H1 (cell line): ENCODE data around the gene MYO16.

Source experiments
- MAFK ChIP-seq: IDR thresholded peaks from 2 replicates; pipeline ENCODE4 v1.6.1; 2012; ENCODE audit warnings: low read depth, mild to moderate bottlenecking, improper control_type of control experiment, low read length
- POLR2AphosphoS5 ChIP-seq: IDR thresholded peaks from 2 replicates; pipeline ENCODE4 v1.6.1; 2011; ENCODE audit warnings: low read depth, low read length
- POU5F1 ChIP-seq: IDR thresholded peaks from 2 replicates; pipeline ENCODE4 v1.6.1; 2011; ENCODE audit warnings: low read depth, mild to moderate bottlenecking, low read length, moderate library complexity
- YY1 ChIP-seq: IDR thresholded peaks from 2 replicates; pipeline ENCODE4 v1.6.1; 2011; ENCODE audit warnings: low read depth, mild to moderate bottlenecking, low read length
- TF ChIP-seq, protein P1 (sequence below), 3 experiments: IDR thresholded peaks; 1 replicate in 2 of 3; 2 replicates in 1 of 3; pipeline versions ENCODE4 v1.5.1 to v1.6.1; 2011; ENCODE audit warnings: low read length in 3 of 3, mild to moderate bottlenecking in 3 of 3, inconsistent platforms in 2 of 3, low read depth in 1 of 3, moderate library complexity in 1 of 3; ENCODE audit not compliant: insufficient read depth in 1 of 3; ENCODE audit errors: control extremely low read depth in 1 of 3
- TF ChIP-seq, protein P2 (sequence below): IDR thresholded peaks from 2 replicates; pipeline ENCODE4 v1.6.1; 2011; ENCODE audit warnings: low read length, improper control_type of control experiment
- TF ChIP-seq, protein P3 (sequence below): IDR thresholded peaks from 2 replicates; pipeline ENCODE4 v1.6.1; 2011; ENCODE audit warnings: low read depth, mild to moderate bottlenecking, low read length; ENCODE audit not compliant: insufficient read depth

DNA sequence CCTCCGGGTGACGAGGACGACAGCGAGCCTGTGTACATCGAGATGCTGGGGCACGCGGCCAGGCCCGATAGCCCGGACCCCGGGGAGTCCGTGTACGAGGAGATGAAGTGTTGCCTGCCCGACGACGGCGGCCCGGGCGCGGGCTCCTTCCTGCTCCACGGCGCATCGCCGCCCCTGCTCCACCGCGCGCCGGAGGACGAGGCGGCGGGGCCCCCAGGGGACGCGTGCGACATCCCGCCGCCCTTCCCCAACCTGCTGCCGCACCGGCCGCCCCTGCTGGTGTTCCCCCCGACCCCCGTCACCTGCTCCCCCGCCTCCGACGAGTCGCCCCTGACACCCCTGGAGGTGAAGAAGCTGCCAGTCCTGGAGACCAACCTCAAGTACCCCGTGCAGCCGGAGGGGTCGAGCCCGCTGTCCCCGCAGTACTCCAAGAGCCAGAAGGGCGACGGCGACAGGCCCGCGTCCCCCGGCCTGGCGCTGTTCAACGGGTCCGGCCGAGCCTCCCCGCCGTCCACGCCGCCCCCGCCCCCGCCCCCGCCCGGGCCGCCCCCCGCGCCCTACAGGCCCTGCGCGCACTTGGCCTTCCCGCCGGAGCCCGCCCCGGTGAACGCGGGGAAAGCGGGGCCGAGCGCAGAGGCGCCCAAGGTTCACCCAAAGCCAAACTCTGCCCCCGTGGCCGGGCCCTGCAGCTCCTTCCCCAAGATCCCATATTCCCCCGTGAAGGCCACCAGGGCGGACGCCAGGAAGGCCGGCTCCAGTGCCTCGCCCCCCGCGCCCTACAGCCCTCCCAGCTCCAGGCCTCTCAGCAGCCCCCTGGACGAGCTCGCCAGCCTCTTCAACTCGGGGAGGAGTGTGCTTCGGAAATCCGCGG is 511.3 kb downstream of the MYO16 start:
- TF ChIP-seq, protein P1, sequence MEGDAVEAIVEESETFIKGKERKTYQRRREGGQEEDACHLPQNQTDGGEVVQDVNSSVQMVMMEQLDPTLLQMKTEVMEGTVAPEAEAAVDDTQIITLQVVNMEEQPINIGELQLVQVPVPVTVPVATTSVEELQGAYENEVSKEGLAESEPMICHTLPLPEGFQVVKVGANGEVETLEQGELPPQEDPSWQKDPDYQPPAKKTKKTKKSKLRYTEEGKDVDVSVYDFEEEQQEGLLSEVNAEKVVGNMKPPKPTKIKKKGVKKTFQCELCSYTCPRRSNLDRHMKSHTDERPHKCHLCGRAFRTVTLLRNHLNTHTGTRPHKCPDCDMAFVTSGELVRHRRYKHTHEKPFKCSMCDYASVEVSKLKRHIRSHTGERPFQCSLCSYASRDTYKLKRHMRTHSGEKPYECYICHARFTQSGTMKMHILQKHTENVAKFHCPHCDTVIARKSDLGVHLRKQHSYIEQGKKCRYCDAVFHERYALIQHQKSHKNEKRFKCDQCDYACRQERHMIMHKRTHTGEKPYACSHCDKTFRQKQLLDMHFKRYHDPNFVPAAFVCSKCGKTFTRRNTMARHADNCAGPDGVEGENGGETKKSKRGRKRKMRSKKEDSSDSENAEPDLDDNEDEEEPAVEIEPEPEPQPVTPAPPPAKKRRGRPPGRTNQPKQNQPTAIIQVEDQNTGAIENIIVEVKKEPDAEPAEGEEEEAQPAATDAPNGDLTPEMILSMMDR (IDR thresholded peaks at IDR 0.05; ENCODE audit: control extremely low read depth in 1 of 3, insufficient read depth in 1 of 3, low read depth in 1 of 3, low read length in 3 of 3), result no peak
- TF ChIP-seq, protein P2, sequence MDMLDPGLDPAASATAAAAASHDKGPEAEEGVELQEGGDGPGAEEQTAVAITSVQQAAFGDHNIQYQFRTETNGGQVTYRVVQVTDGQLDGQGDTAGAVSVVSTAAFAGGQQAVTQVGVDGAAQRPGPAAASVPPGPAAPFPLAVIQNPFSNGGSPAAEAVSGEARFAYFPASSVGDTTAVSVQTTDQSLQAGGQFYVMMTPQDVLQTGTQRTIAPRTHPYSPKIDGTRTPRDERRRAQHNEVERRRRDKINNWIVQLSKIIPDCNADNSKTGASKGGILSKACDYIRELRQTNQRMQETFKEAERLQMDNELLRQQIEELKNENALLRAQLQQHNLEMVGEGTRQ, result no peak
- TF ChIP-seq MAFK, result no peak
- TF ChIP-seq, protein P3, sequence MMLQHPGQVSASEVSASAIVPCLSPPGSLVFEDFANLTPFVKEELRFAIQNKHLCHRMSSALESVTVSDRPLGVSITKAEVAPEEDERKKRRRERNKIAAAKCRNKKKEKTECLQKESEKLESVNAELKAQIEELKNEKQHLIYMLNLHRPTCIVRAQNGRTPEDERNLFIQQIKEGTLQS, result no peak
- no peak for TF ChIP-seq POU5F1
- no peak for TF ChIP-seq YY1
- TF ChIP-seq POLR2AphosphoS5, result no peak
